Gastroesophageal sphincter (tissue), 4 donors: ENCODE results near the gene GLI3. TPM values are rescaled to one million over a fixed set of nuclear protein-coding genes. Genes with fewer than 3 reads are reported as not detected.

ENCODE experiments used
- ATAC-seq: fragments of 150-250 bp; one replicate; pipeline ENCODE4 v1.9.1; 2016; ENCODE audit warnings: mild to moderate bottlenecking, moderate library complexity
- H3K27ac ChIP-seq, 4 donors: fragments of 200-600 bp; sonication (generic) in 3 of 4; 1 replicate in 3 of 4; 2 replicates in 1 of 4; pipeline ENCODE4 v1.5.1; 2016 to 2019
- H3K27me3 ChIP-seq: fragments of 200-600 bp; sonication (generic); one replicate; pipeline ENCODE4 v1.5.1; 2019
- H3K36me3 ChIP-seq, 2 donors: fragments of 200-600 bp; sonication (generic); one replicate each; pipeline ENCODE4 v1.5.1; 2019; ENCODE audit warnings: control low read depth in 1 of 2
- H3K4me1 ChIP-seq, 3 donors: fragments of 200-600 bp; sonication (generic); 1 replicate in 2 of 3; 2 replicates in 1 of 3; pipeline ENCODE4 v1.5.1; 2016 to 2019; ENCODE audit warnings: control low read depth in 2 of 3
- H3K4me3 ChIP-seq, 2 donors: fragments of 200-600 bp; sonication (generic); one replicate each; pipeline ENCODE4 v1.5.1; 2019; ENCODE audit warnings: mild to moderate bottlenecking in 1 of 2, moderate library complexity in 1 of 2
- H3K9me3 ChIP-seq, 3 donors: fragments of 200-600 bp; sonication (generic); one replicate each; pipeline ENCODE4 v1.5.1; 2017 to 2019; ENCODE audit warnings: control low read depth in 2 of 3
- EP300 ChIP-seq: sonication (generic); formaldehyde crosslinking; IDR thresholded peaks from one replicate; pipeline ENCODE4 v1.6.1; 2017; ENCODE audit warnings: antibody characterized with exemption, mild to moderate bottlenecking
- POLR2A ChIP-seq, 2 donors: fragments of 450-650 bp; IDR thresholded peaks; one replicate each; pipeline ENCODE4 v1.6.1; 2017; ENCODE audit warnings: antibody characterized with exemption in 2 of 2, mild to moderate bottlenecking in 2 of 2, moderate library complexity in 1 of 2
- POLR2AphosphoS5 ChIP-seq: sonication (generic); formaldehyde crosslinking; IDR thresholded peaks from one replicate; pipeline ENCODE4 v1.6.1; 2017; ENCODE audit warnings: antibody characterized with exemption
- WGBS, 2 donors: methylation state at CpG; one replicate each; pipeline ENCODE4 v1.1.5; 2018; ENCODE audit warnings: low coverage in 1 of 2; 5-methylcytosine and 5-hydroxymethylcytosine counted together
- total RNA-seq, 4 donors: library from RNA; depleted of rRNA; stranded (reverse); fragments of >200 nt; gene quantifications; one replicate each; pipeline ENCODE4 v1.1.0, GENCODE V29; 2016
- TF ChIP-seq, protein P1 (sequence below), 4 experiments: fragments of 200-600 bp in 2 of 4; fragments of 450-650 bp in 2 of 4; sonication (generic) in 1 of 4; IDR thresholded peaks; one replicate each; pipeline ENCODE4 v1.5.1; 2017 to 2019; ENCODE audit warnings: antibody characterized with exemption in 4 of 4, mild to moderate bottlenecking in 2 of 4, moderate library complexity in 2 of 4

GLI3 gene
- total RNA-seq, 4 donors from 2014 or later: 7.3 to 18.2 (median 12.6) TPM

DNA sequence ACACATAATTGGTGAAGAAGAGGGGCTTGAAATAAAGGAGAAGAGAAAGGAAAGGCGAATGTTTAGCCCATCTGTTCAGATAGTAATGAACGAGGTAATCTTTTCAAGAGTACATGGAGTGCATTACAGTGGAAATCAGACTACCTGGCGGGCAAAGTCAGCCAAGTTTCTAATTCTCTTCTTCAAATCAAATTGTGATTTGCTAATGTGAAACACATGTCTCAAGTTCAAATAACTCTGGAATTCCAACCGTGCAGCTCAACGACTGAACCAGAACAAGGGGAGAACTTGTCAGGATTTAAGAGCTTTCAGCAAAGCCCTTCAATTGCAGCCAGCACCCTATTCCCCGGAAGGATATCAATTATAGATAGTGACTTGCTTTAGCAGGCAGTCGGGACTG lies 216.9 kb downstream of the GLI3 start:
- H3K27ac ChIP-seq: no peak overlapping the region
- no peaks in the 10 kb centered on the region for H3K9me3 ChIP-seq
- H3K4me1 ChIP-seq: peaks cover 0 to 10% (median 0%) of the 10 kb centered on the region in 3 donors
- no peak overlapping the region for H3K4me3 ChIP-seq
- H3K36me3 ChIP-seq: peaks cover 0 to 40% of the 10 kb centered on the region in 2 donors
- ATAC-seq: no peak
- H3K27me3 ChIP-seq: no peaks in the 10 kb centered on the region
- 57 to 67% methylated on average over 6 to 7 of the region's 7 CpGs for WGBS, 2 donors
- TF ChIP-seq EP300: no peak
- no peak for TF ChIP-seq POLR2AphosphoS5
- no peak for TF ChIP-seq POLR2A (IDR thresholded peaks at IDR 0.05)

DNA sequence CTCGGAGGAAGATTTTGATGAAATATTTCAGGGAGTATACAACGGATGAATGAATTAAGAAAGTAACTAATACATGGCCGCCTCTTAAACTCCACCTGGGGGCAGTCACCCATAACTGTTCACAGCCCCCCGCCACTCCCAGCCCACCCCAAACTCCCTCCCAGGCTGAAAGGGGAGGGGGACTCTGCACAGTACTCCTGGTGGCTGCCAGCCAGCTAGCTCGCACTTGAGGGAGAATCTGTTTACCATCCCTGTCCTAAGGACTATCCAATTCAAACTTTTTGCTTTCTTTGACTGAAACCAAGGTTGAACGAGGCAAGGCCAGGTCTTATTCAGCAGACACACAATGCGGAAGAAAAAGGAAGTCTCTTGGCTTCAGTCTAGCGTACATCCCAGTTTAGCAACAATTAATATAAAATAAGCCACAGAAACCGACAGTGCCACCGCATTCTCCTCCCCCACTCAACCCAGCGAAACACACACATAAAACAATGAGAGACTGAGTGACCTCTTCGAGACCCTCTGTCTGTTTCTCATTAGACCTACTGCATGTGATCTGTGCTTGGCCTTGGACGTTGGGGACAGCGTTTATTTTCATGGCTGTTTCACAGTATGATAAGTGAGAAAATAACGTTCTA lies 219.5 kb downstream of the GLI3 start:
- TF ChIP-seq POLR2AphosphoS5 (no peak), EP300 (no peak), POLR2A (IDR thresholded peaks at IDR 0.05) (no peak)
- TF ChIP-seq, protein P1, sequence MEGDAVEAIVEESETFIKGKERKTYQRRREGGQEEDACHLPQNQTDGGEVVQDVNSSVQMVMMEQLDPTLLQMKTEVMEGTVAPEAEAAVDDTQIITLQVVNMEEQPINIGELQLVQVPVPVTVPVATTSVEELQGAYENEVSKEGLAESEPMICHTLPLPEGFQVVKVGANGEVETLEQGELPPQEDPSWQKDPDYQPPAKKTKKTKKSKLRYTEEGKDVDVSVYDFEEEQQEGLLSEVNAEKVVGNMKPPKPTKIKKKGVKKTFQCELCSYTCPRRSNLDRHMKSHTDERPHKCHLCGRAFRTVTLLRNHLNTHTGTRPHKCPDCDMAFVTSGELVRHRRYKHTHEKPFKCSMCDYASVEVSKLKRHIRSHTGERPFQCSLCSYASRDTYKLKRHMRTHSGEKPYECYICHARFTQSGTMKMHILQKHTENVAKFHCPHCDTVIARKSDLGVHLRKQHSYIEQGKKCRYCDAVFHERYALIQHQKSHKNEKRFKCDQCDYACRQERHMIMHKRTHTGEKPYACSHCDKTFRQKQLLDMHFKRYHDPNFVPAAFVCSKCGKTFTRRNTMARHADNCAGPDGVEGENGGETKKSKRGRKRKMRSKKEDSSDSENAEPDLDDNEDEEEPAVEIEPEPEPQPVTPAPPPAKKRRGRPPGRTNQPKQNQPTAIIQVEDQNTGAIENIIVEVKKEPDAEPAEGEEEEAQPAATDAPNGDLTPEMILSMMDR (IDR thresholded peaks at IDR 0.05): no peak
- Histone ChIP-seq H3K27ac (no peak overlapping the region), H3K36me3 (peaks cover 0 to 23% of the 10 kb centered on the region in 2 donors), H3K27me3 (no peaks in the 10 kb centered on the region), H3K4me3 (no peak overlapping the region), H3K9me3 (peaks cover 0 to 7% (median 3%) of the 10 kb centered on the region in 3 donors), H3K4me1 (no peaks in the 10 kb centered on the region)
- ATAC-seq: no peak
- WGBS, 2 donors: 35 to 69% methylated on average over 9 to 15 of the region's 15 CpGs

DNA sequence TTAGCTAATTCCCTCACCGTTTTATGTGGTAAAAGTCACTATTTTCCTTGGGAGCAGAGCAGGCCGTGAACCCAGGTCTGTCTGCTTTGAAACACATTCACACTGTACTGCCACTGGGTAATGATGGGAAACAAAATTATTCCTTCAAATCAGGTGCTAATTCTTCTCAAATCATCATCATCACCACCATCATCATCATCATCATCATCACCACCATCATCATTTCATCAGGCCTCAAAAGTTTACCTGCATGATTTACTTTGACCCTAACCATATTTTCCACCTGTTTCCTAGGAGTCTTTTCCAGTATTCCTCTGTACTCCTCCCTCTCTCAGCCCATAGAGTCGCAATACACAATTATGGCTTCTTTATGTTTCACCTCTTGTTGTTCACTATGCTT lies 220.5 kb downstream of the GLI3 start:
- Histone ChIP-seq H3K27ac (no peak overlapping the region), H3K36me3 (peaks cover 0 to 28% of the 10 kb centered on the region in 2 donors), H3K9me3 (peaks cover 0 to 7% (median 3%) of the 10 kb centered on the region in 3 donors), H3K27me3 (no peaks in the 10 kb centered on the region), H3K4me3 (no peak overlapping the region), H3K4me1 (no peaks in the 10 kb centered on the region)
- TF ChIP-seq POLR2A (IDR thresholded peaks at IDR 0.05) (no peak), POLR2AphosphoS5 (no peak), EP300 (no peak)
- TF ChIP-seq, protein P1 (IDR thresholded peaks at IDR 0.05): no peak
- 97% methylated on average over 3 of the region's 3 CpGs for WGBS, 2 donors
- ATAC-seq: no peak

DNA sequence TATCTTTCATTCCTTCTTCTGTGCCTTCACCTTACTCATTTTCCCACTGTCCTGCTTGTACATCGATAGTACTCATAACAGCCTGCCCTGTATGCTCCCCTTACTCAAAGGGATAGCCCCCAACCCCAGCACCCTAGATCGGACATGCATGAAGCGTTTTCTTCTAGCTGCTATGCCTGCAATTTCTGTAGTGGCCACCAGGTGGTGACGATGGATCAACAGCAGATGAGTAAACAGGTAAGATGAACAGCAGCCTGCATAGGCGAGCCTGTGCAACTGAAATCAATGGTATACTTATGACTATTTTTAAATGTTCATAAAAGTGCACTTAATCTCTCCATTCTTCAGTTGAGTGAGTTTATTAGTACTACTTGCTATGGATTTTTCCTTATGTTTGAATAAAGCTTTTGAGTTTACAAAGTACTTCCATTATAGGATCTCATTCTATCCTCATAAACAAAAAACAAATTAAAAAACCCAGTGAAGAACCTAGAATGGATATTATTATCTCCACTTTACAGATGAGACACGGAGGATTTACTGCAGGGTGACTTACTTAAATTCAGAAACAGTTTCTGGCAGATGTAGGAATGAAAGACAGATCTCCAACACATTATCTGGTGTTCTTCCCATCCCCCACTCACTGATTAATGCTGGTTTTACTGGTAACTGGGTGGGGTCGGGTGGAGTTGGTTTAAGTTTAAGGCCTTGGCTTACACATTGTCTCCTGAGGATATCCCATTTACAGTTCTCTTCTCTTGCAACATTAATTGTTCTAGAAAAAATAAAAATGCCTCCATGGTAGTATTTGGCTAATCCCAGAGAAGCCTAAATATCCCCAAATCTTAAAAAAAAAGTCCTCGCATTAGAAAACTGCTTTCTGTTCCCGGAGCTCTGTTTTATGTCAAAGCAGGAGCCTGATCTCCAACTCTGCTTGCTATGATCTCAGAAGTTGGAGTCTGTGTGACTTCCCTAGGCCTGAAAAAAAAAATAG lies 222.1 kb downstream of the GLI3 start:
- Histone ChIP-seq H3K36me3 (peaks cover 0 to 38% of the 10 kb centered on the region in 2 donors), H3K27me3 (no peaks in the 10 kb centered on the region), H3K9me3 (peaks cover 0 to 7% (median 3%) of the 10 kb centered on the region in 3 donors), H3K4me3 (no peak overlapping the region), H3K27ac (peak overlapping the region in 1 of 4 donors; percentile 21), H3K4me1 (no peaks in the 10 kb centered on the region)
- ATAC-seq: peak; percentile 51
- TF ChIP-seq POLR2A (IDR thresholded peaks at IDR 0.05): no peak
- TF ChIP-seq POLR2AphosphoS5: no peak
- TF ChIP-seq, protein P1 (IDR thresholded peaks at IDR 0.05): peak; percentile 38 to 56 (median 42)
- no peak for TF ChIP-seq EP300
- WGBS, 2 donors: 46 to 80% methylated on average over 8 to 9 of the region's 9 CpGs

DNA sequence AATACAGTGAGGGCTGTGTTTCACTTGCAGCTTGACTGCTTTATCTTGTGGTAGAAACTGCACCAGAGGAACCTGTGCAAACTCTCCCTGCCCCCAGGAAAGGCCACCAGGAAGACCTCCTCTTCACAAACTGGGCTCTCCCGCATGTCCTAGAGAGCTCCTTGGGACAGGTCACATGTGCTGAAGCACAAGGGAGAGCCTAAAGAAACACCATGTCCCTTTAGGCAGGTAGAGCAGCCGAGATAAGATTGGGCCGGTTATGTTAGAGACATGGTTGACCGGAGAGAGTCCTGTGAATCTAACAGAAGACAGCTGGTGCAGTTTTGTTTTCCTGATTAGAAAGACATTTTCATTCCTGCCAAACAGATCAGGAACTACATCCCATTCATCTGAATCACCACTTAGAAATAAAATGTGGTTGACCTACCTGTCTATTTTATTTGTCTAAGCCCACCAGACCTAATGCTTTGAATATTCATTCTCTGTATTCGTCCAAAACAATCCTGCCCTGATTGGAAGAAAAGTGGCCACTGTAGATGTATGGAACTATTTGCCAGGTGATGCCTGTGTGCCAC lies 224.1 kb downstream of the GLI3 start:
- no peaks in the 10 kb centered on the region for H3K27me3 ChIP-seq
- H3K9me3 ChIP-seq: peaks cover 0 to 7% (median 3%) of the 10 kb centered on the region in 3 donors
- peaks cover 0 to 52% of the 10 kb centered on the region in 2 donors for H3K36me3 ChIP-seq
- no peak for ATAC-seq
- no peak overlapping the region for H3K27ac ChIP-seq
- TF ChIP-seq, protein P1 (IDR thresholded peaks at IDR 0.05): no peak
- TF ChIP-seq POLR2A (IDR thresholded peaks at IDR 0.05): no peak
- no peak for TF ChIP-seq POLR2AphosphoS5
- TF ChIP-seq EP300: no peak
- WGBS, 2 donors: 64 to 90% methylated on average over 2 to 5 of the region's 5 CpGs
- no peak overlapping the region for H3K4me3 ChIP-seq
- H3K4me1 ChIP-seq: no peaks in the 10 kb centered on the region
